ENCODE data around the gene CEBPE. TPM values are rescaled to one million over a fixed set of nuclear protein-coding genes. Genes with fewer than 3 reads are reported as not detected.

CEBPE gene
- polyA plus RNA-seq, 2 donors = 0.02 TPM; not detected in 1

GRCh38 chr14:23159532-23159931 lies 40.5 kb upstream of the CEBPE start:
- 60 to 71% methylated on average over 1 of the region's 1 CpG for WGBS, 2 donors
- Histone ChIP-seq H3K27ac (ENCODE audit: low read depth in 2 of 2, low read length in 1 of 2) (no peak overlapping the region), H3K9me3 (ENCODE audit: control insufficient read depth in 2 of 2, insufficient read depth in 1 of 2, low read depth in 1 of 2, low read length in 1 of 2) (no peaks in the 10 kb centered on the region), H3K4me3 (ENCODE audit: low read depth in 1 of 2, low read length in 2 of 2) (no peak overlapping the region), H3K4me1 (ENCODE audit: control insufficient read depth in 2 of 2, insufficient read depth in 2 of 2, low read length in 1 of 2) (peaks cover 0 to 7% of the 10 kb centered on the region in 2 donors), H3K27me3 (ENCODE audit: control insufficient read depth in 1 of 2, insufficient read depth in 2 of 2, low read length in 2 of 2) (no peaks in the 10 kb centered on the region), H3K36me3 (ENCODE audit: control insufficient read depth in 2 of 2, insufficient read depth in 2 of 2, low read length in 1 of 2) (no peaks in the 10 kb centered on the region)

DNA sequence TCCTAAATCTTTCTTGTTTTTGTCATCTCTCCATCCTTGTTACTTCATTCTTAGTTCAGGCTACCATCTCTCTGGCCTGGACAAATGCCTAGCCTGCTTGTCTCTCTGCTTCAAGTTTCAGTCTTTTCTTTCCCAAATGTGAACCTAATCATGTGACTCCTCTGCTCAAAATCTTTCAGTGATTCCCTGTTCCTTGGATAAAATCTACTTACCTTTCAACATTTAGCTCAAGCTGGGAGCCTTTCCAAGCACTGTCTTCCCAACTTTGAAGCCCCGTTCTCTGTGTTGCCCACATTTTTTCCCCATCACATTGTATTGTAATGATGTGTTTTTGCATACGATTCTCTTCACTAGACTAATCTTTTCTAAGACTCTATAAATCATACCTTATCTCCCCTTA lies 39.7 kb upstream of the CEBPE start:
- Histone ChIP-seq H3K4me1 (ENCODE audit: control insufficient read depth in 2 of 2, insufficient read depth in 2 of 2, low read length in 1 of 2) (peaks cover 0 to 7% of the 10 kb centered on the region in 2 donors), H3K9me3 (ENCODE audit: control insufficient read depth in 2 of 2, insufficient read depth in 1 of 2, low read depth in 1 of 2, low read length in 1 of 2) (no peaks in the 10 kb centered on the region), H3K4me3 (ENCODE audit: low read depth in 1 of 2, low read length in 2 of 2) (no peak overlapping the region), H3K27me3 (ENCODE audit: control insufficient read depth in 1 of 2, insufficient read depth in 2 of 2, low read length in 2 of 2) (no peaks in the 10 kb centered on the region), H3K27ac (ENCODE audit: low read depth in 2 of 2, low read length in 1 of 2) (no peak overlapping the region), H3K36me3 (ENCODE audit: control insufficient read depth in 2 of 2, insufficient read depth in 2 of 2, low read length in 1 of 2) (no peaks in the 10 kb centered on the region)
- WGBS, 2 donors = 90 to 95% methylated on average over 2 of the region's 2 CpGs

DNA sequence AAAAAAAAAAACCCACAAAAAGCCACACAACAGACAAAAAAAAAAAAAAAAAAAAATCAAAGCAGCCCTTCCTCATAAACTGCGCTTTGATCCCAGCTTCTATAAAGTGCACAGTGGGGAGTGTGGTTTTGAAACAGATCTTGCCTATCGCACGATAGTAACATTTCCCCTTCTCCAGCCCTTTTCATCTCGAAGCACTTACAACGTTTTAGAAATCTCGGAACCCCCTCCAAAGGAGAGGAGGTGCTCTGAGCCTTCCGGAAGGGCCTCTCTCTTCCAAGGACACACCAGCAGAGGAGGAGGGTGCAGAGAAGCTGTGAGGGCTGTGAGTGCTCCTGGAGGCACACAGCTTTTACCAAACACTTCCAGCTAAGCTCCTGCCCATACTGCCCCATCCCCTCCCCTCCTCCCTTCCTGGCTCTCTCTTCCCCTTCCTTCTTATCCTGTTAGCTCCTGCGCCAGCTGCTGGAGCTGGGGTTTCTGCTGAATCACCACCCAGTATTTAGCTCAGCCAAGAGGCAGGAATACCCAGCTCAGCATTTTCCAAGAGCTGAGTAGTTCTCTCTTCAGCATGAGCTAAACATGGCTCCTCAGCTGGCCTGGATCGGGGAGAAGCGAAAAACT lies 36.0 kb upstream of the CEBPE start:
- peak overlapping the region; percentile 98 to 100 for H3K27ac ChIP-seq (ENCODE audit: low read depth in 2 of 2, low read length in 1 of 2)
- H3K27me3 ChIP-seq (ENCODE audit: control insufficient read depth in 1 of 2, insufficient read depth in 2 of 2, low read length in 2 of 2) = no peaks in the 10 kb centered on the region
- 15 to 29% methylated on average over 10 of the region's 10 CpGs for WGBS, 2 donors
- H3K36me3 ChIP-seq (ENCODE audit: control insufficient read depth in 2 of 2, insufficient read depth in 2 of 2, low read length in 1 of 2) = no peaks in the 10 kb centered on the region
- peaks cover 0 to 15% of the 10 kb centered on the region in 2 donors for H3K4me1 ChIP-seq (ENCODE audit: control insufficient read depth in 2 of 2, insufficient read depth in 2 of 2, low read length in 1 of 2)
- H3K4me3 ChIP-seq (ENCODE audit: low read depth in 1 of 2, low read length in 2 of 2) = no peak overlapping the region
- H3K9me3 ChIP-seq (ENCODE audit: control insufficient read depth in 2 of 2, insufficient read depth in 1 of 2, low read depth in 1 of 2, low read length in 1 of 2) = no peaks in the 10 kb centered on the region

GRCh38 chr14:23153851-23154796 lies 35.1 kb upstream of the CEBPE start:
- Histone ChIP-seq H3K27ac (ENCODE audit: low read depth in 2 of 2, low read length in 1 of 2) (peak overlapping the region; percentile 98 to 100), H3K27me3 (ENCODE audit: control insufficient read depth in 1 of 2, insufficient read depth in 2 of 2, low read length in 2 of 2) (no peaks in the 10 kb centered on the region), H3K4me3 (ENCODE audit: low read depth in 1 of 2, low read length in 2 of 2) (peak overlapping the region; percentile 31 to 48), H3K9me3 (ENCODE audit: control insufficient read depth in 2 of 2, insufficient read depth in 1 of 2, low read depth in 1 of 2, low read length in 1 of 2) (no peaks in the 10 kb centered on the region), H3K36me3 (ENCODE audit: control insufficient read depth in 2 of 2, insufficient read depth in 2 of 2, low read length in 1 of 2) (no peaks in the 10 kb centered on the region), H3K4me1 (ENCODE audit: control insufficient read depth in 2 of 2, insufficient read depth in 2 of 2, low read length in 1 of 2) (peaks cover 0 to 16% of the 10 kb centered on the region in 2 donors)
- WGBS, 2 donors = 25 to 26% methylated on average over 28 of the region's 28 CpGs

- Histone ChIP-seq H3K36me3 (ENCODE audit: control insufficient read depth in 2 of 2, insufficient read depth in 2 of 2, low read length in 1 of 2) (no peaks in the 10 kb centered on the region), H3K27ac (ENCODE audit: low read depth in 2 of 2, low read length in 1 of 2) (no peak overlapping the region), H3K27me3 (ENCODE audit: control insufficient read depth in 1 of 2, insufficient read depth in 2 of 2, low read length in 2 of 2) (no peaks in the 10 kb centered on the region), H3K9me3 (ENCODE audit: control insufficient read depth in 2 of 2, insufficient read depth in 1 of 2, low read depth in 1 of 2, low read length in 1 of 2) (no peaks in the 10 kb centered on the region), H3K4me1 (ENCODE audit: control insufficient read depth in 2 of 2, insufficient read depth in 2 of 2, low read length in 1 of 2) (peaks cover 5 to 18% of the 10 kb centered on the region in 2 donors), H3K4me3 (ENCODE audit: low read depth in 1 of 2, low read length in 2 of 2) (no peak overlapping the region)
- WGBS, 2 donors = 91 to 93% methylated on average over 2 of the region's 2 CpGs
These were observed 32.3 kb upstream of the CEBPE start for GRCh38 chr14:23151342-23151741.

GRCh38 chr14:23149745-23150144 lies 30.7 kb upstream of the CEBPE start:
- H3K4me3 ChIP-seq (ENCODE audit: low read depth in 1 of 2, low read length in 2 of 2) = no peak overlapping the region
- H3K27me3 ChIP-seq (ENCODE audit: control insufficient read depth in 1 of 2, insufficient read depth in 2 of 2, low read length in 2 of 2) = no peaks in the 10 kb centered on the region
- H3K36me3 ChIP-seq (ENCODE audit: control insufficient read depth in 2 of 2, insufficient read depth in 2 of 2, low read length in 1 of 2) = no peaks in the 10 kb centered on the region
- peak overlapping the region in 1 of 2 donors; percentile 71 for H3K27ac ChIP-seq (ENCODE audit: low read depth in 2 of 2, low read length in 1 of 2)
- peaks cover 5 to 14% of the 10 kb centered on the region in 2 donors for H3K4me1 ChIP-seq (ENCODE audit: control insufficient read depth in 2 of 2, insufficient read depth in 2 of 2, low read length in 1 of 2)
- H3K9me3 ChIP-seq (ENCODE audit: control insufficient read depth in 2 of 2, insufficient read depth in 1 of 2, low read depth in 1 of 2, low read length in 1 of 2) = no peaks in the 10 kb centered on the region

GRCh38 chr14:23148591-23149249 lies 29.7 kb upstream of the CEBPE start:
- no peaks in the 10 kb centered on the region for H3K9me3 ChIP-seq (ENCODE audit: control insufficient read depth in 2 of 2, insufficient read depth in 1 of 2, low read depth in 1 of 2, low read length in 1 of 2)
- peaks cover 5 to 14% of the 10 kb centered on the region in 2 donors for H3K4me1 ChIP-seq (ENCODE audit: control insufficient read depth in 2 of 2, insufficient read depth in 2 of 2, low read length in 1 of 2)
- H3K27ac ChIP-seq (ENCODE audit: low read depth in 2 of 2, low read length in 1 of 2) = peak overlapping the region in 1 of 2 donors; percentile 71
- no peaks in the 10 kb centered on the region for H3K36me3 ChIP-seq (ENCODE audit: control insufficient read depth in 2 of 2, insufficient read depth in 2 of 2, low read length in 1 of 2)
- no peak overlapping the region for H3K4me3 ChIP-seq (ENCODE audit: low read depth in 1 of 2, low read length in 2 of 2)
- WGBS, 2 donors = 92 to 94% methylated on average over 5 of the region's 5 CpGs
- H3K27me3 ChIP-seq (ENCODE audit: control insufficient read depth in 1 of 2, insufficient read depth in 2 of 2, low read length in 2 of 2) = no peaks in the 10 kb centered on the region

DNA sequence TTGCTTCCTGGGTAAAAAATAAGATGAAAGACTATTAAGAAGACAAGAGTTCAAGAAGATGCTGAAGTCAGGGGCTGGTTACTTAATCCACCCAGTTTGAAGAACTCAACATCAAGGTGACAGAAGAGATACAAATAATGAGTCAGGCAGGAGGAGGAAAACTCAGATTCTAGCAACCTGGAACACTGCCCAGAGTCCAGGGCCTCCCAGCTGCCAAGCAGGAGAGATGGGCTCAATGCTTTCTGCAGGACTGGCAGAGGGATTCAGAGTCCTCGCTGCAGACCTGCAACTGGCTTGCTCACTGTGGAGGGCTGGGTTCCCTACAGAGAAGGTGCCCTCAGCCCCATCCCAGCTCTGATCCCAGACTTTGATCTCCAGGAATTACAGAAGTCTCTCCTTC lies 28.6 kb upstream of the CEBPE start:
- WGBS, 2 donors = 60 to 67% methylated on average over 1 of the region's 1 CpG
- no peak overlapping the region for H3K4me3 ChIP-seq (ENCODE audit: low read depth in 1 of 2, low read length in 2 of 2)
- H3K27ac ChIP-seq (ENCODE audit: low read depth in 2 of 2, low read length in 1 of 2) = peak overlapping the region in 1 of 2 donors; percentile 44

DNA sequence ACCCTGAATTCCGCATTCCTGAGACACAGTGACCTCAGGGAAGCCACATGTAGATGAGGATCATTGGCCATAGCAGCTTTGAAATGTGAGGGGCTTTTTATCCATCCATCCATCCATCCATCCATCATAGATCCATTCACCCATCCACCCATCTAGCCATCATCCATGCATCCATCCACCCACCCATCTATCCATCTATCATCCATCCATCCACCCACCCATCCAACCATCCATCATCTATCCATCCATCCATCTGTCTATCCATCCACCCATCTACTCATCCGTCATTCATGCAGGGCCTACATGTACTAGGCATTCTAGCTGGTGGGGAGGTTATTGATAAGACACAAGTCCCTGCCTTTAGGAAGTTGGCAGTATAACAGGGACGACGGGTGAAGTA lies 27.9 kb upstream of the CEBPE start:
- Histone ChIP-seq H3K27me3 (ENCODE audit: control insufficient read depth in 1 of 2, insufficient read depth in 2 of 2, low read length in 2 of 2) (no peaks in the 10 kb centered on the region), H3K4me1 (ENCODE audit: control insufficient read depth in 2 of 2, insufficient read depth in 2 of 2, low read length in 1 of 2) (peaks cover 12 to 15% of the 10 kb centered on the region in 2 donors), H3K4me3 (ENCODE audit: low read depth in 1 of 2, low read length in 2 of 2) (no peak overlapping the region), H3K9me3 (ENCODE audit: control insufficient read depth in 2 of 2, insufficient read depth in 1 of 2, low read depth in 1 of 2, low read length in 1 of 2) (no peaks in the 10 kb centered on the region), H3K36me3 (ENCODE audit: control insufficient read depth in 2 of 2, insufficient read depth in 2 of 2, low read length in 1 of 2) (no peaks in the 10 kb centered on the region), H3K27ac (ENCODE audit: low read depth in 2 of 2, low read length in 1 of 2) (peak overlapping the region; percentile 62 to 67)
- WGBS, 2 donors = 92 to 96% methylated on average over 4 of the region's 4 CpGs

More for the DNA sequence above, 28.6 kb upstream of the CEBPE start:
- H3K4me1 ChIP-seq (ENCODE audit: control insufficient read depth in 2 of 2, insufficient read depth in 2 of 2, low read length in 1 of 2) = peaks cover 12 to 17% of the 10 kb centered on the region in 2 donors
- H3K27me3 ChIP-seq (ENCODE audit: control insufficient read depth in 1 of 2, insufficient read depth in 2 of 2, low read length in 2 of 2) = no peaks in the 10 kb centered on the region
- no peaks in the 10 kb centered on the region for H3K36me3 ChIP-seq (ENCODE audit: control insufficient read depth in 2 of 2, insufficient read depth in 2 of 2, low read length in 1 of 2)
- H3K9me3 ChIP-seq (ENCODE audit: control insufficient read depth in 2 of 2, insufficient read depth in 1 of 2, low read depth in 1 of 2, low read length in 1 of 2) = no peaks in the 10 kb centered on the region
